Upper lobe of left lung (tissue), 6 donors: ENCODE data around the gene EGF. TPM values are rescaled to one million over a fixed set of nuclear protein-coding genes. Genes with fewer than 3 reads are reported as not detected.

Experiments
- ATAC-seq, 2 donors: fragments of 200-7000 bp; cut with Tn5 transposase; one replicate each; pipeline ENCODE4 v1.9.1; 2022; ENCODE audit warnings: mild to moderate bottlenecking in 2 of 2, moderate library complexity in 2 of 2; ENCODE audit not compliant: low FRiP score in 2 of 2
- DNase-seq, 2 donors: peaks; one replicate each; pipeline ENCODE4 v3.0.0-alpha.2; 2019 to 2020
- H3K27ac ChIP-seq, 4 donors: fragments of 200-600 bp; sonication (generic); one replicate each; pipeline ENCODE4 v1.5.1; 2016 to 2019
- H3K27me3 ChIP-seq, 4 donors: fragments of 200-600 bp; sonication (generic); one replicate each; pipeline ENCODE4 v1.5.1; 2017 to 2019
- H3K36me3 ChIP-seq, 4 donors: fragments of 200-600 bp; sonication (generic); one replicate each; pipeline ENCODE4 v1.5.1; 2016 to 2019
- H3K4me1 ChIP-seq, 4 donors: fragments of 200-600 bp; sonication (generic); one replicate each; pipeline ENCODE4 v1.5.1; 2018 to 2019
- H3K4me3 ChIP-seq, 4 donors: fragments of 200-600 bp; sonication (generic); one replicate each; pipeline ENCODE4 v1.5.1; 2017 to 2019; ENCODE audit warnings: mild to moderate bottlenecking in 2 of 4, moderate library complexity in 1 of 4
- H3K9me3 ChIP-seq, 4 donors: fragments of 200-600 bp; sonication (generic); one replicate each; pipeline ENCODE4 v1.5.1; 2018 to 2019
- CTCF ChIP-seq, 6 experiments: fragments of 450-650 bp in 4 of 6; fragments of 200-600 bp in 2 of 6; sonication (generic) in 2 of 6; IDR thresholded peaks; one replicate each; pipeline ENCODE4 v1.5.1; 2016 to 2019; ENCODE audit warnings: antibody characterized with exemption in 6 of 6
- EP300 ChIP-seq, 4 donors: sonication (generic); formaldehyde crosslinking; IDR thresholded peaks; one replicate each; pipeline ENCODE4 v1.5.1; 2017; ENCODE audit warnings: antibody characterized with exemption in 4 of 4, control low read depth in 2 of 4
- POLR2A ChIP-seq, 4 donors: fragments of 450-650 bp; IDR thresholded peaks; one replicate each; pipeline ENCODE4 v1.5.1; 2016 to 2017; ENCODE audit warnings: antibody characterized with exemption in 4 of 4, mild to moderate bottlenecking in 2 of 4
- POLR2AphosphoS5 ChIP-seq, 2 donors: sonication (generic); formaldehyde crosslinking; IDR thresholded peaks; one replicate each; pipeline ENCODE4 v1.5.1; 2017; ENCODE audit warnings: antibody characterized with exemption in 2 of 2
- WGBS, 2 donors: methylation state at CpG; one replicate each; pipeline ENCODE4 v1.1.5; 2017 to 2018; 5-methylcytosine and 5-hydroxymethylcytosine counted together
- total RNA-seq, 6 donors: library from RNA; depleted of rRNA in 4 of 6; stranded (reverse); fragments of >200 nt in 4 of 6; gene quantifications; one replicate each; pipeline versions ENCODE4 v1.1.0 to v1.2.1, GENCODE V29; 2016 to 2021
- donor health status: DM: no; HTN: no; CAD: no; lungs with moderate emphysema.
- donor health status: DM: no; HTN: yes; CAD: no; lungs with severe emphysema.

Gene EGF
- total RNA-seq, 6 donors from 2014 or later: 1.5 to 10.1 (median 5.3) TPM

- WGBS, 2 donors: 56 to 57% methylated on average over 13 of the region's 13 CpGs
- DNase-seq: no peak
- no peak overlapping the region for H3K27ac ChIP-seq
- no peak for ATAC-seq
- peaks cover 0 to 4% (median 0%) of the 10 kb centered on the region in 4 donors for H3K4me1 ChIP-seq
- no peak overlapping the region for H3K4me3 ChIP-seq
- H3K9me3 ChIP-seq: no peaks in the 10 kb centered on the region
- H3K36me3 ChIP-seq: no peaks in the 10 kb centered on the region
- TF ChIP-seq EP300 (IDR thresholded peaks at IDR 0.05): no peak
- no peak for TF ChIP-seq CTCF (IDR thresholded peaks at IDR 0.05)
- TF ChIP-seq POLR2A (IDR thresholded peaks at IDR 0.05): no peak
- TF ChIP-seq POLR2AphosphoS5 (IDR thresholded peaks at IDR 0.05): no peak
- no peaks in the 10 kb centered on the region for H3K27me3 ChIP-seq
These were observed 76.4 kb downstream of the EGF start for GRCh38 chr4:109989044-109989443.

- Histone ChIP-seq H3K4me3 (no peak overlapping the region), H3K27ac (no peak overlapping the region), H3K36me3 (no peaks in the 10 kb centered on the region), H3K4me1 (peaks cover 0 to 4% (median 0%) of the 10 kb centered on the region in 4 donors), H3K27me3 (no peaks in the 10 kb centered on the region), H3K9me3 (no peaks in the 10 kb centered on the region)
- no peak for ATAC-seq
- WGBS, 2 donors: 83 to 86% methylated on average over 6 of the region's 6 CpGs
- DNase-seq: no peak
- TF ChIP-seq POLR2A (IDR thresholded peaks at IDR 0.05) (no peak), EP300 (IDR thresholded peaks at IDR 0.05) (no peak), POLR2AphosphoS5 (IDR thresholded peaks at IDR 0.05) (no peak), CTCF (IDR thresholded peaks at IDR 0.05) (no peak)
These were observed 76.9 kb downstream of the EGF start for GRCh38 chr4:109989618-109990017.

- 65 to 66% methylated on average over 5 of the region's 5 CpGs for WGBS, 2 donors
- no peak for DNase-seq
These were observed 77.9 kb downstream of the EGF start for GRCh38 chr4:109990261-109991257.

GRCh38 chr4:109993116-109993515 lies 80.4 kb downstream of the EGF start:
- Histone ChIP-seq H3K27ac (no peak overlapping the region), H3K36me3 (no peaks in the 10 kb centered on the region), H3K4me1 (peaks cover 0 to 4% (median 0%) of the 10 kb centered on the region in 4 donors), H3K9me3 (no peaks in the 10 kb centered on the region), H3K27me3 (no peaks in the 10 kb centered on the region), H3K4me3 (no peak overlapping the region)
- WGBS, 2 donors: 40 to 61% methylated on average over 3 to 4 of the region's 4 CpGs
- DNase-seq: no peak
- TF ChIP-seq CTCF (IDR thresholded peaks at IDR 0.05) (no peak), EP300 (IDR thresholded peaks at IDR 0.05) (no peak), POLR2A (IDR thresholded peaks at IDR 0.05) (no peak), POLR2AphosphoS5 (IDR thresholded peaks at IDR 0.05) (no peak)
- ATAC-seq: no peak

More at GRCh38 chr4:109990261-109991257, 77.9 kb downstream of the EGF start:
- Histone ChIP-seq H3K4me3 (no peak overlapping the region), H3K4me1 (peaks cover 0 to 4% (median 0%) of the 10 kb centered on the region in 4 donors), H3K27me3 (no peaks in the 10 kb centered on the region), H3K9me3 (no peaks in the 10 kb centered on the region), H3K36me3 (no peaks in the 10 kb centered on the region), H3K27ac (no peak overlapping the region)
- ATAC-seq: peak in 1 of 2 donors; percentile 74
- no peak for TF ChIP-seq POLR2AphosphoS5 (IDR thresholded peaks at IDR 0.05)
- no peak for TF ChIP-seq EP300 (IDR thresholded peaks at IDR 0.05)
- no peak for TF ChIP-seq CTCF (IDR thresholded peaks at IDR 0.05)
- TF ChIP-seq POLR2A (IDR thresholded peaks at IDR 0.05): no peak
